Activated CD8-positive, alpha-beta memory T cell treated with anti-CD3 and anti-CD28 coated beads for 24 hours (primary cell): ENCODE data around the gene HS6ST3.

Experiments used
- DNase-seq: peaks from one replicate; pipeline ENCODE4 v3.0.0-alpha.2; 2020

HS6ST3 gene

GRCh38 chr13:96553796-96554195 is 463.9 kb downstream of the HS6ST3 start:
- DNase-seq = no peak

GRCh38 chr13:96573563-96573962 is 483.7 kb downstream of the HS6ST3 start:
- DNase-seq = no peak

- no peak for DNase-seq
Observed at GRCh38 chr13:96575423-96576320, 485.8 kb downstream of the HS6ST3 start.

GRCh38 chr13:96581741-96582140 is 491.8 kb downstream of the HS6ST3 start:
- DNase-seq = no peak

- no peak for DNase-seq
Observed at GRCh38 chr13:96615252-96615651, 525.3 kb downstream of the HS6ST3 start.

- no peak for DNase-seq
Observed at GRCh38 chr13:96617528-96617927, 527.6 kb downstream of the HS6ST3 start.

GRCh38 chr13:96621634-96622183 is 531.8 kb downstream of the HS6ST3 start:
- no peak for DNase-seq

GRCh38 chr13:96629331-96629730 is 539.4 kb downstream of the HS6ST3 start:
- DNase-seq = no peak

- no peak for DNase-seq
Observed at GRCh38 chr13:96632536-96633320, 542.8 kb downstream of the HS6ST3 start.

- DNase-seq = no peak
Observed at GRCh38 chr13:96636001-96636709, 546.2 kb downstream of the HS6ST3 start.

- no peak for DNase-seq
Observed at GRCh38 chr13:96637039-96637438, 547.1 kb downstream of the HS6ST3 start.

- no peak for DNase-seq
Observed at GRCh38 chr13:96646101-96646500, 556.2 kb downstream of the HS6ST3 start.

GRCh38 chr13:96646515-96647211 is 556.8 kb downstream of the HS6ST3 start:
- DNase-seq = no peak

- DNase-seq = no peak
Observed at GRCh38 chr13:96650301-96650886, 560.5 kb downstream of the HS6ST3 start.

GRCh38 chr13:96651598-96651997 is 561.7 kb downstream of the HS6ST3 start:
- no peak for DNase-seq

- no peak for DNase-seq
Observed at GRCh38 chr13:96652506-96652905, 562.6 kb downstream of the HS6ST3 start.

GRCh38 chr13:96661612-96662011 is 571.7 kb downstream of the HS6ST3 start:
- DNase-seq = no peak

- no peak for DNase-seq
Observed at GRCh38 chr13:96662036-96662435, 572.1 kb downstream of the HS6ST3 start.

- no peak for DNase-seq
Observed at GRCh38 chr13:96667294-96668018, 577.5 kb downstream of the HS6ST3 start.

GRCh38 chr13:96671073-96671472 is 581.2 kb downstream of the HS6ST3 start:
- DNase-seq = no peak

GRCh38 chr13:96672016-96672415 is 582.1 kb downstream of the HS6ST3 start:
- DNase-seq = no peak
